Upper lobe of right lung (tissue), 1 donor: ENCODE measurements around the gene FAM151A. TPM values are rescaled to one million over a fixed set of nuclear protein-coding genes. Genes with fewer than 3 reads are reported as not detected.

Source experiments
- ATAC-seq: fragments of 200-7000 bp; cut with Tn5 transposase; one replicate; pipeline ENCODE4 v1.9.1; 2020; ENCODE audit warnings: mild to moderate bottlenecking, moderate library complexity
- DNase-seq: peaks from one replicate; pipeline ENCODE4 v3.0.0-alpha.2; 2020
- H3K27ac ChIP-seq: fragments of 200-600 bp; one replicate; pipeline ENCODE4 v1.8.0; 2022
- H3K27me3 ChIP-seq: fragments of 200-600 bp; one replicate; pipeline ENCODE4 v1.8.0; 2022; ENCODE audit warnings: mild to moderate bottlenecking
- H3K36me3 ChIP-seq: fragments of 200-600 bp; one replicate; pipeline ENCODE4 v1.8.0; 2022
- H3K4me1 ChIP-seq: fragments of 200-600 bp; one replicate; pipeline ENCODE4 v1.8.0; 2022
- H3K4me3 ChIP-seq: fragments of 200-600 bp; one replicate; pipeline ENCODE4 v1.8.0; 2022; ENCODE audit warnings: mild to moderate bottlenecking
- H3K9me3 ChIP-seq: fragments of 200-600 bp; one replicate; pipeline ENCODE4 v1.8.0; 2022
- intact Hi-C: fragments of 100-400 bp; cut with DNase I; formaldehyde crosslinking; loops from one replicate; pipeline ENCODE4 v1.11.0; 2022
- long read RNA-seq: library from polyadenylated mRNA; unstranded; transcript quantifications from one replicate; pipeline ENCODE4 v2.0.0, GENCODE V29; 2021
- total RNA-seq: library from RNA; stranded (reverse); fragmentation: NEBNext Ultra II Directional; extraction: Animal tissue kit (Norgen Biotek cat#: 25700); gene quantifications from one replicate; pipeline ENCODE4 v1.2.1, GENCODE V29; 2021
- TF ChIP-seq, protein P1 (sequence below): fragments of 200-600 bp; IDR thresholded peaks from one replicate; pipeline ENCODE4 v1.8.0; 2022; ENCODE audit warnings: antibody characterized with exemption
- donor health status: DM: no; HTN: yes; CAD: no; lungs with severe emphysema.

FAM151A gene
- total RNA-seq = not detected
- long read RNA-seq = 0 reads

DNA sequence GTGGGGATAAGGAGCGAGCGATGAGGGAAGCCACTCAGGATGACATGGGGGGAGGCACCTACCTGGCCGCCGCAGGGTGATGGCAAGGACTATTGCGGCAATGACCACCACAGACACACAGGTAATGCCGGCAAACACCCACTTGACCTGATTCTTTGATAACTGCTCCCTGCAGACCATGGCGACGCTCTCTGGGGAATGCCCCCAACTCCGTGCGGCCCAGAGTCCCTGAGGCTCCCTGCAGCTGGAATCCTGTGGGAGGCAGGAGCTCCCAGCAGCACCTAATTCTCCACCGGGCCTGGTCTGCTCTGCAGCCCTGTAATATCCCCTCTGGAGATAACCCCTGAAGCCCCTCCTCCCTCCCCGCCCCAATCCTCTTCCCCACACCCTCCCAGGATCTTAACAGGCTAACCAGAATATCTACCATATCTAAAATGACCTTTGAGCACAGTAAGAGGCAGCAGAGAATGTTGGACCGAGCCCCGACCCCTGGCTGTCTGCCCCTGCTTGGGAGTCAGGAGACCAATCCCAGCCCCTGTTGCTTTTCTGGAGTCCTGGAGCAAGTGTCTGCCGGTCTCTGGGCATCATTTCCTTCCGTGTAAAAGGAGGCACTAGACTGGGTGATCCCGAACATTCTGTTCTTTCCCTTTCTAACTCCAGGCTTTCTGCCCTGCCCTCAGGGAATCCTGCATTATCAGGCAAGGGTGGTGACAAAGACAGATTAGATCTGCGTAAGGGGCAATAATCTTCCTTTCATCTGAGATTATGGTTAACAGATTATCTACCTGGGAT, at the start of gene FAM151A:
TSS of gene FAM151A (minus strand) at position 310 of the 792 bp plus-strand sequence. CDS start at position 180, 130 bp downstream.
- no peaks in the 10 kb centered on the region for H3K36me3 ChIP-seq
- no peak within 1 kb of the TSS for H3K4me3 ChIP-seq
- TF ChIP-seq, protein P1, sequence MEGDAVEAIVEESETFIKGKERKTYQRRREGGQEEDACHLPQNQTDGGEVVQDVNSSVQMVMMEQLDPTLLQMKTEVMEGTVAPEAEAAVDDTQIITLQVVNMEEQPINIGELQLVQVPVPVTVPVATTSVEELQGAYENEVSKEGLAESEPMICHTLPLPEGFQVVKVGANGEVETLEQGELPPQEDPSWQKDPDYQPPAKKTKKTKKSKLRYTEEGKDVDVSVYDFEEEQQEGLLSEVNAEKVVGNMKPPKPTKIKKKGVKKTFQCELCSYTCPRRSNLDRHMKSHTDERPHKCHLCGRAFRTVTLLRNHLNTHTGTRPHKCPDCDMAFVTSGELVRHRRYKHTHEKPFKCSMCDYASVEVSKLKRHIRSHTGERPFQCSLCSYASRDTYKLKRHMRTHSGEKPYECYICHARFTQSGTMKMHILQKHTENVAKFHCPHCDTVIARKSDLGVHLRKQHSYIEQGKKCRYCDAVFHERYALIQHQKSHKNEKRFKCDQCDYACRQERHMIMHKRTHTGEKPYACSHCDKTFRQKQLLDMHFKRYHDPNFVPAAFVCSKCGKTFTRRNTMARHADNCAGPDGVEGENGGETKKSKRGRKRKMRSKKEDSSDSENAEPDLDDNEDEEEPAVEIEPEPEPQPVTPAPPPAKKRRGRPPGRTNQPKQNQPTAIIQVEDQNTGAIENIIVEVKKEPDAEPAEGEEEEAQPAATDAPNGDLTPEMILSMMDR = no peak
- H3K27me3 ChIP-seq = no peaks in the 10 kb centered on the region
- no peaks in the 10 kb centered on the region for H3K9me3 ChIP-seq
- H3K4me1 ChIP-seq = no peaks in the 10 kb centered on the region
- intact Hi-C loops = no loop called here
- no peak for DNase-seq
- ATAC-seq = peak; percentile 14
- H3K27ac ChIP-seq = no peak within 1 kb of the TSS

DNA sequence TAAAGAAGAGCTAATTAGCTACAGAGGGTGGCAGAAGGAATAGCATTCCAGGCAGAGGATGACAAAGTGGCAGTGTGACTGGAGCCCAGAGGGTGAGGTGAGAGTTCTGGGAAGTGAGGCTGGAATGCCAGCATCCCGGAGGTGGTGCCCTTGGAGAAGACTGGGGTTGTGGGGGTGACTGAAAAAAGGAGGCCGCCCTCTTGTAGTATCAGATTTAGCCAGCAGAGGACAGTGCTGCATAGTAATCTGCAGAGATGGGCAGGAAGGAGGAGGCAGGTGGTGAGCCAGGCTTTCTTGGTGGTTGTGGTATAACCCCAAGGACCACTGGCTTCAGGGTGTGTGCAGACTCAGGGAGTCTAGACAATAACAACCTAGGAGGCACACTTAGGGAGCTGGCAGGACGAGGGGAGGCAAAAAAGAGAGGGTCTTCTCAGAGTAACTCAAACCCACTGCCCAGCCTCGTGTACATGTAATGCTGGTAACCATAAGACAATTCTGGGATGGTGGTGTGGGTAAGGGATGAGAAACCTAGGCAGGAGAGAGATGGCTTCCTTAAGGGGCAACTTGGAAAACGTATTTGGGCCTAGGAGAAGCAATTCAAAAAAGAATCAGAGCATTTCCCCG, 48.8 kb upstream of the FAM151A start:
- no peak overlapping the region for H3K4me3 ChIP-seq
- H3K9me3 ChIP-seq = no peaks in the 10 kb centered on the region
- TF ChIP-seq, protein P1 = peak; percentile 63
- DNase-seq = no peak
- no peaks in the 10 kb centered on the region for H3K27me3 ChIP-seq
- H3K4me1 ChIP-seq = no peaks in the 10 kb centered on the region
- intact Hi-C loops = no loop called here
- H3K27ac ChIP-seq = no peak overlapping the region
- ATAC-seq = peak; percentile 83
- no peaks in the 10 kb centered on the region for H3K36me3 ChIP-seq

DNA sequence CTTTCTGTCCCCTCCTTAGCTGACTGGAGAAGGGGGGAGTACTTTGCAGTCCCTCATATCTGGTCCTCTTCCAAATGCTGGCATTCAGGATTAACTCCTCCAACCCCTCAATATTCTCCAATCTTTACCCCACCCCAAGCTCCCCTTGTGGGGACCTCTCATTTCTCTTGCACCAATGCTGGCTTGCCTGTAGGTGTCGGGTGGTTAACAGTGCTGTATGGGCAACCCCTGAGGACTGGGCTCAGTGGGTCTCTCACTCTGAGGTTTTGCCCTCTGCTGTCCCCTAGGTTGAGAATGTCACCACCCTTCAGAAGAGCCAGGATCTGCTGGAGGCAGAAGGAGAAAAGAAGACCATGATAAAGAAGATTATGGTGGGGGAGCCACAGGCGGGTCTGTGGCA, 45.2 kb upstream of the FAM151A start:
- no peak for ATAC-seq
- H3K4me1 ChIP-seq = no peaks in the 10 kb centered on the region
- H3K4me3 ChIP-seq = no peak overlapping the region
- no peaks in the 10 kb centered on the region for H3K9me3 ChIP-seq
- intact Hi-C loops = no loop called here
- no peak for DNase-seq
- TF ChIP-seq, protein P1 = no peak
- no peaks in the 10 kb centered on the region for H3K36me3 ChIP-seq
- no peak overlapping the region for H3K27ac ChIP-seq
- no peaks in the 10 kb centered on the region for H3K27me3 ChIP-seq

DNA sequence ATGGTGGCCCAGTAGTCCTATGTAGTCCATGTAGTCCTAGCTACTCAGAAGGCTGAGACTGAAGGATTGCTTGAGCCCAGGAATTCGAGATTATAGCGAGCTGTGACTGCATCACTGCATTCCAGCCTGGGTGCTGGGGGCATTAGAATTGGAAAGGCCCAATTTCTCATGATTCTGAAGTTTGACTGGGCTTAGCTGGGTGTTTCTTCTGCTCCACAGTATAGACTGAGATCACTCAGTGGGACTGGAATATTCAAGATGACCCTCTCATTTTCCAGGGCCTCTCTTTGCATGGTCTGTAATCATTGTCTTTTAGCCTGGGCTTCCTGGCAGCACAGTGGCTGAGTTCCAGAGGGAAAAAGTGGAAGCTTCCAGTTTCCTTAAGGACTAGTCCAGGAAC, 44.5 kb upstream of the FAM151A start:
- intact Hi-C loops = no loop called here
- Histone ChIP-seq H3K4me3 (no peak overlapping the region), H3K27me3 (no peaks in the 10 kb centered on the region), H3K9me3 (no peaks in the 10 kb centered on the region), H3K4me1 (no peaks in the 10 kb centered on the region), H3K36me3 (no peaks in the 10 kb centered on the region), H3K27ac (no peak overlapping the region)
- ATAC-seq = no peak
- TF ChIP-seq, protein P1 = no peak
- no peak for DNase-seq

DNA sequence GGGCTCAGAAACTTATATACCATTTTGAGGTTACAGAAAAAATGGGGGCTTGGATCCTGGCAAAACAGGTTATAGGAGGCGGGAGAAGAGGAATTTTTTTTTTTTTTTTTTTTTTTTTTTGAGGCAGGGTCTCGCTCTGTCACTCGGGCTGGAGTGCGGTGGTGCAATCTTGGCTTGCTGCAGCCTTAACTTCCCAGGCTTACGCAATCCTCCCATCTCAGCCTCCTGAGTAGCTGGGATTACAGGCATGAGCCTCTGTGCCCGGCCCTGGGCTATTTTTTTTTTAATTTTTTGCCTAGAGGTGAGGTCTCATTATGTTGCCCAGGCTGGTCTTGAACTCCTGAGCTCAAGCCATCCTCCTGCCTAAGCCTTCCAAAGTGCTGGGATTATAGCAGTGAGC, 43.0 kb upstream of the FAM151A start:
- Histone ChIP-seq H3K36me3 (no peaks in the 10 kb centered on the region), H3K27ac (no peak overlapping the region), H3K4me1 (no peaks in the 10 kb centered on the region), H3K4me3 (no peak overlapping the region), H3K9me3 (no peaks in the 10 kb centered on the region), H3K27me3 (no peaks in the 10 kb centered on the region)
- no peak for DNase-seq
- TF ChIP-seq, protein P1 = no peak
- intact Hi-C loops = no loop called here
- ATAC-seq = no peak
